IPS-NIHi7 (cell line): ENCODE results near the gene USP20.

Experiments
- DNase-seq: peaks from one replicate; pipeline ENCODE4 v3.0.0; 2012; ENCODE audit warnings: mixed read lengths; ENCODE audit errors: extremely low spot score

USP20 gene

DNA sequence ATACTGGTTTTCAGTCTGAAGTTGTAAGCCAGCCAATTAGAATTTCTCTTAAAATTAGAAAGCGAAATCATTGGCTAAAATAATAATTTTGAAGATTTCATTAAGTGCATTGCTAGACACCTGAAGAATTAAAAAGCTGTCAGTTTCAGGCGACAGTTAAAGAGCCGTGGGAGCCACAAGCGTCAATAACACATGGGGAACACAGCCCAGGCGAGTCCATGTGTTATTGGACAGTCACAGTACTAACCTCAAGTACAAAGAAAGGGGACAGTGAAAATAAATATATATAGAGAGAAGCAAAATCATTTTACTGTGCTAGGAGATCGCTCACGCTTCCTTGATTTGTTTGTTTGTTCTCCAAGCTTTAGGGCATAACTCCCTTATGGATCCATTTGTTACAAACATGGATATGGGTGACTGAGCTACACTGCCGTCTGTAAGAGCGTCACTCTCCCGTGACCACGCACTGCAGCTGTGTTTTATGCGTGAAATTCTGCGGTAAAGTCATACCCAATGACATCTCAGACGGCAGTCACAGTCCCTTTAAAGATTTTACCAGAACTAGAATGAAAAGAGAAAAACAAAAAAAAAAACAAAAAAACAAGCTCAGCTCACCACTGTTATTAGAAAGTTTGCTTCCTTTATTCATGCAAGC is 83.2 kb downstream of the USP20 start:
- DNase-seq: no peak

DNA sequence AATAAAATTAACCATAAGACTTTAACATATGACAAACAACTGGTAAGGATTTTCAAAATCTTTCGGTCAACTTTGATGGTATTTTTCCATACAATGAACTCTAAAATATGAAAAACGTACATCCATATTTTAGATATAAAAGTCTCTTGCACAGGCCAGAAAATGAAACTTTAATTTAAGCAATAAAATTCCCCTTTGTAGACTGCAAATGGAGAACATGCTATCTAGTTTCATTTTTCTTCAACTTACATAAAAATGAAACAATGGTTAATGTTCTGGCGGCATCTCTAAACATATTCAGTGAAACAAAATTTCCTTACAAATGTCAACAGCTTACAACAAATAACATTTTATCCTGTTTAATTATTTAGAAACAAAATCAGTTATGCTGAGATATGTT is 84.0 kb downstream of the USP20 start:
- no peak for DNase-seq

DNA sequence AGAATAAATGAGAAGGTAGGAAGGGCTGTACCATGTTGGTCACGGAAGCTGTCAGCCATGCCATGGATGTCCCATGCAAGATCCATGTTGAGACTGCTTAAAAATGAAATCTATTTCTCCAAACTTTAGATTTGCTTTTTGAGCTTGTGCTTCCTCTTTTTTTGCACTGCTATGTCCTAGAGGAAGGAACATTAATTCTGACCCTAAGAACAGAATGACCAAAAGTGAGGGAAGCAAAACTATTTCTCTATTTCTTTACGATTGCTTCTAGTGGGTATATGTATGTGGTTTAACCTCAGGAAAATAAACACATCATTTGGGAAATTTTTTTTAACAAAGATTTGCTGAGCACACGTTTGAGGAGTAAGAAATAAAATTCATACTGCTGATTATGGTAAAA is 84.6 kb downstream of the USP20 start:
- DNase-seq: no peak

DNA sequence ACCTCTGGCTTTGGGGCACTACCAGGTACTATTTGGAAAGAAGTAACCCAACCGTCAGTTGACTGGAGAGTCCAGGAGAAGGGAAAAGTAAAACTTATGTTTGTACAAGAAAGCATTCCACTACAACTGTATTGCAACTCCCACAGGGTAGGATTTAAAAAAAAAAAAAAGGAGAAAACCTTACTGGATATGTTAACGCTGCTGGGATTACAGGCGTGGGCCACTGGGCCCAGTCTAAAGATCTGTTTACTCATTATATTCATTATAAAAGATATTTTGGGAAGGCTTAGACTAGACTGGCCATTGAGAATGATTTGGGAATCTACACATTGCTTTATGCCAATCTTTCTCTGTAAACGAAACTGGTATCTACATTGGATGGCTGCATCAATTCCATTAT is 86.6 kb downstream of the USP20 start:
- no peak for DNase-seq

DNA sequence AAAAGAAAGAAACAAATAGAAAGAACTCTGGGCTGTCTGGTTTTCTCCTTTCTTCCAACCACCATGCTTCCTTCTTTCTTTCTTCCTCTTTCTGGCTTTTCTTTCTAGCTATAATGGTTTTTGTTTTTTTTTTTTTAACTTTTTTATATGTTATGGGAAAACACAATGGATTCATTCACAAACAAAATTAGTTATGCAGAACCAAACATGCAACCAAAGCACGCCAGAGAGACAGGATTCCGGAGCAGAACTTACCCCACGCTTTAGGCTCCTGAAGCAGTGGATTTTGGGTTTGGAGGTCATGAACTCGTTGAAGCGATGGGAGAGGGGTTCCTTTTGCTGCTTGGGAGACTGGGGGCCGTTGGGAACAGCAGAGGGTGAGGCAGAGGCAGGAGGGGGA is 88.3 kb downstream of the USP20 start:
- DNase-seq: no peak

DNA sequence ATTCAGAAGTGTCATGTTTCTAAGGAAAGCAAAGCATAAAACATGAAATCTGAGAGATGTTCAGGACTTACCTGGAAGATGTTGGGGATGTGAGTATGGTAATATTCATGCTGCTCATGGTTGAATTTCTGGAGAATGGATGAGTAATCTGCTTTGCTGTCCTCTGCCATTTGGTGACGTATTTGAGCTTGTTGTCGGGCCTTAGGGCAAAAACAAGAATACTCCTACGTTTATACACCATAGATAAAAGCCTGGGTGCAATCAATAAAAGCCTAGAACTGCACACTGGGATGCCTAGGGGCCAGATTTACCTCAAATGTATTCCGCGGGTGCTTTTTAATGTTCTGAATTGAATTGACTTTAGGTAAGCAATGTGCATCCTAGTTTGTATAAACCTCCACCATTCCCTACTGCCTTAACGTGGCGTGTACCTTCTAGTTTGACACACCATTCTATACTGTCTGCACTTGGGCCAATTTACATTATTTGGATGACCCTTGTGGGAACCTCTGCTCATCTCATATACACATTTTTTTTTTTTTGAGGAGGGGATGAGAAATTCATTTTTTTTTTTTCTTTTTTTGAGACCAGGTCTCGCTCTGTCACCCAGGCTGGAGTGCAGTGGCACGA is 94.4 kb downstream of the USP20 start:
- DNase-seq: no peak

DNA sequence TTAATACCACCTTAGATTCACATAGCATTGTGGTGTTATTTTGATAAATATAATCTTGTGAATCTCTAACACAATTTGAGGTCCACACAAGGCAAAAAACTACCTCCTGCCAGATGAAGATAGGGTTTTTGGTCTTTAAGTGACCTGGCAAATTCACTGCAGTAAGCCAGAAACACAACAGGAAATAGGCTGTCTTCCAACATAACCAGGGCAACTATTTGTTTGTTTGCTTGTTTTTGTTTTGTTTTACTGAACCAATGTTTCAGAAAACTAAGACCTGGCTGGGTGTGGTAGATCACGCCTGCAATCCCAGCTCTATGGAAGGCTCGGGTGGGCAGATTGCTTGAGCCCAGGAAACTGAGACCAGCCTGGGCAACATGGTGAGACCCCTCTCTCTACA is 95.5 kb downstream of the USP20 start:
- DNase-seq: no peak
